LNCaP clone FGC (cell line): Measurements from ENCODE around the gene ASXL1.

Experiments
- DNase-seq: peaks from one replicate; pipeline ENCODE4 v3.0.0-alpha.2; 2011; ENCODE audit warnings: low read depth
- H3K4me3 ChIP-seq: 2 replicates; pipeline ENCODE4 v1.5.1; 2011; ENCODE audit warnings: mild to moderate bottlenecking, low read depth, low read length, control low read depth
- CTCF ChIP-seq: IDR thresholded peaks from 2 replicates; pipeline ENCODE4 v1.5.1; 2012; ENCODE audit warnings: mild to moderate bottlenecking; ENCODE audit not compliant: control insufficient read depth, insufficient read depth; ENCODE audit errors: extremely low read depth

The ASXL1 gene

GRCh38 chr20:32478576-32478975 is 120.4 kb downstream of the ASXL1 start:
- TF ChIP-seq CTCF: no peak
- no peak for DNase-seq
- no peak overlapping the region for H3K4me3 ChIP-seq

GRCh38 chr20:32479012-32479411 is 120.9 kb downstream of the ASXL1 start:
- no peak overlapping the region for H3K4me3 ChIP-seq
- TF ChIP-seq CTCF: no peak
- no peak for DNase-seq

- no peak for TF ChIP-seq CTCF
- no peak for DNase-seq
- no peak overlapping the region for H3K4me3 ChIP-seq
Measured at GRCh38 chr20:32479697-32480171, 121.6 kb downstream of the ASXL1 start.

GRCh38 chr20:32480371-32481241 is 122.5 kb downstream of the ASXL1 start:
- no peak overlapping the region for H3K4me3 ChIP-seq
- no peak for DNase-seq
- no peak for TF ChIP-seq CTCF

GRCh38 chr20:32481311-32482142 is 123.4 kb downstream of the ASXL1 start:
- no peak for DNase-seq
- TF ChIP-seq CTCF: no peak
- H3K4me3 ChIP-seq: no peak overlapping the region

- TF ChIP-seq CTCF: no peak
- H3K4me3 ChIP-seq: no peak overlapping the region
Measured at GRCh38 chr20:32482143-32482441, 124.0 kb downstream of the ASXL1 start.

More at GRCh38 chr20:32482143-32482441, 124.0 kb downstream of the ASXL1 start:
- DNase-seq: no peak
